ENCODE results near the gene CPT2.

Gene CPT2

DNA sequence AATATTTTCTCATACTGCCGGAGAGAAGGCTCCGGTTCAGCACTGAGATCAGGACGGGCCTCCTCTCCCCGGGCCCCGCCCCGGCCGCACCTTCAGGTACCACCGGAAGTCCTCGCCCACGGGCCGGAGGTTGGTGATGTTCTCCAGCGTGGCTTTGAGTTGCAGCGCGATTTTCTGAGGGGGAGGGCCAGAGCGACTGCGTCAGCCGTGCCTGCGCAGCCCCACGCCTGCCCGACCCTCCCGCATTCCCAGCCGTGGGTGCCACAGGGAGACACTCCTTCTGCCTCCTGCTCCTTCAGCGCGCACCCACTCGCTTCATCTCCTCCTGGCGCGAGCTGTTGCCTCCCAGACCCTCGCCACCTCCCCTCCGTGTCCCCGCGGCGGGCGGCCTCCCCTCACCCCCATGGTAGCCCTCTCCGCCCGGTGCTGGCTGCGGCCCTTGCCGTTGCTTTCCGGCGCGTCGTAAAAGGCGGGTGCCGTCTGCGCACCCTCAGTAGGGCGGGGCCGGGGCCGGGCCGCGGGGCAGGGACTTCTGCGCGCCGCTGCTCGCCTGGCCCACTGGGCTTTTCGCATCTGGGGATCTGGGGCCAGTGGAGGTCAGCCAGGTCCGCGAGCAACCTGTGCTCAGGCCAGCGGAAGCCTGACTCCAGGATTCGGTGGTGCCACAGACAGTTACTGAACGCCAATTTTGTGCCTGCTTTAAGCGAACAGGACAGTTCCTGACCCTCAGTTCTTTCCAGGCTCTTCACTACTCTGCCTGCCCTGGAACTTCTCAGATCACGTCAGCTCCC is 23.7 kb downstream of the CPT2 start, which contains the start of gene CZIB:
Gene CZIB (minus strand): TSS at position 464 of the 791 bp plus-strand sequence. CDS start 59 bp downstream, at position 405.
- Histone ChIP-seq H3K4me1 (ENCODE audit: control insufficient read depth in 1 of 2, insufficient read depth in 1 of 2, low read depth in 1 of 2, low read length in 1 of 2) (peaks cover 29 to 30% of the 10 kb centered on the region in 2 experiments), H3K27ac (peak within 1 kb of the TSS; percentile 80), H3K27me3 (no peaks in the 10 kb centered on the region), H3K4me3 (ENCODE audit: low read depth in 1 of 2, low read length in 1 of 2) (peak within 1 kb of the TSS; percentile 80 to 95), H3K36me3 (no peaks in the 10 kb centered on the region), H3K9me3 (no peaks in the 10 kb centered on the region)
- TF ChIP-seq, protein P1, sequence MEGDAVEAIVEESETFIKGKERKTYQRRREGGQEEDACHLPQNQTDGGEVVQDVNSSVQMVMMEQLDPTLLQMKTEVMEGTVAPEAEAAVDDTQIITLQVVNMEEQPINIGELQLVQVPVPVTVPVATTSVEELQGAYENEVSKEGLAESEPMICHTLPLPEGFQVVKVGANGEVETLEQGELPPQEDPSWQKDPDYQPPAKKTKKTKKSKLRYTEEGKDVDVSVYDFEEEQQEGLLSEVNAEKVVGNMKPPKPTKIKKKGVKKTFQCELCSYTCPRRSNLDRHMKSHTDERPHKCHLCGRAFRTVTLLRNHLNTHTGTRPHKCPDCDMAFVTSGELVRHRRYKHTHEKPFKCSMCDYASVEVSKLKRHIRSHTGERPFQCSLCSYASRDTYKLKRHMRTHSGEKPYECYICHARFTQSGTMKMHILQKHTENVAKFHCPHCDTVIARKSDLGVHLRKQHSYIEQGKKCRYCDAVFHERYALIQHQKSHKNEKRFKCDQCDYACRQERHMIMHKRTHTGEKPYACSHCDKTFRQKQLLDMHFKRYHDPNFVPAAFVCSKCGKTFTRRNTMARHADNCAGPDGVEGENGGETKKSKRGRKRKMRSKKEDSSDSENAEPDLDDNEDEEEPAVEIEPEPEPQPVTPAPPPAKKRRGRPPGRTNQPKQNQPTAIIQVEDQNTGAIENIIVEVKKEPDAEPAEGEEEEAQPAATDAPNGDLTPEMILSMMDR (IDR thresholded peaks at IDR 0.05), result peak; percentile 28

DNA sequence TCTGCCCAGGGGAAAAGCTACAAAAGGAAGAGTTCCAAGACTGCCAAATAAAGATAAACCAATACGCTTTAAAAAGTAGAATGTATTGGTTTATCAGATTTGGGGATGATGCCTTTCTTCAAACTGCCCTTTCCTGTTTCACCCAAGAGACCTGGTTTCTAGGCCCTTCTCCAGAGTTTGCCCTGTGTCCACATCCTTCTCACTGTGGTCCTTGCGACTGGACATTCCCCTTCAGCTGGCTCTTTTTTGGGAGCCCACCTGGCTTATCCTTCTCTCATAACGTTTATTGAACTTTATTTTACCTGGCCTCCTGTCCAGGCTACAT is 24.3 kb downstream of the CPT2 start:
- H3K9me3 ChIP-seq, result no peaks in the 10 kb centered on the region
- no peaks in the 10 kb centered on the region for H3K36me3 ChIP-seq
- H3K4me1 ChIP-seq (ENCODE audit: control insufficient read depth in 1 of 2, insufficient read depth in 1 of 2, low read depth in 1 of 2, low read length in 1 of 2), result peaks cover 26 to 27% of the 10 kb centered on the region in 2 experiments
- H3K27me3 ChIP-seq, result no peaks in the 10 kb centered on the region
- peak overlapping the region; percentile 80 for H3K27ac ChIP-seq
- TF ChIP-seq, protein P1 (IDR thresholded peaks at IDR 0.05), result no peak
- peak overlapping the region; percentile 80 to 95 for H3K4me3 ChIP-seq (ENCODE audit: low read depth in 1 of 2, low read length in 1 of 2)

GRCh38 chr1:53237638-53238037 is 41.0 kb downstream of the CPT2 start:
- Histone ChIP-seq H3K36me3 (peaks cover 32% of the 10 kb centered on the region), H3K27ac (peak overlapping the region; percentile 84)
- TF ChIP-seq, protein P1 (IDR thresholded peaks at IDR 0.05), result no peak

DNA sequence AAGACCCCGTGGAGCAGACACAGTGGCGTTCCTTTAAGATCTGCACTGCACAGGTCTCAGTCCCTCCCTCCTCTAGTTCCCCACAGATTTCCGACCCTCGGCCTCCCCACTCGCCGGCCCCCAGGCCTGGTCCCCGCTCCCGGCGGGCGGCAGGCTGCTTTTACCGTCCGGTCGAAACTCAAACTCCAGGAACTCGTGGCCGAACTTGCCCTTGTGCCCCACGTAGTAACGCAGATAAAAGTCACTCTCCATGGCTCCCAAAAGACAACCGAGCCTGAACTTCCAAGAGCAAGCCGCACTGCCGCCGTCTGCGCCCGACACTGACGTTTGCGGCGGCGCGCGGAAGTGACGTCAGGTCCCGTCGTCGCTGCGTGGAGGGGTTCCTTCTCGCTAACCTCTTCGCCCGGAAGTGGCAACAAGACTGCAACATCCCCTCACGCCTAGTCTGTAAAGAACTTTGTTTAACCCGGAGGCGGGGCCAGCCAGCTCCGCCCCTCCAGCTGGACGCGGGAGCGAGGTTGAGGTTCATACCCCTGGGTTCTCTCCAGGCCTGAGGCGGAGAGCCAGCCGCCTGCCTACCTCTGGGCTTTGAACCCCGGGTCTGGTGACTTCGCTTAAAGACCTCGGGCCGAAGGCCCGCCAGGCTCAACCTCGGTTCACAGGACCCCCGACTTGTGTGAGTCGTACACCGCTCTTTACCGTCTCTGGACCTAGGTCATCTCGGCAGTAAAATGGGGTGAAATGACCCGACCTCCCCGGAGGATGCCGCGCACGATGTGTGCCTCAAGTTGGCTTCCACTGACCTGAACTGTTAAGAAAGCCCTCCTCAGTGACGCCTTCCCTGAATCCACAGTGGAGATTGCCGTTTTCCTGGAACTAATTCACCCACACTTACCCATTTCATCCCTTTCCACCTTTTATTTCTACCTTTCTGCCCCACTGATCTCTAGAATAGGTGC is 41.9 kb downstream of the CPT2 start, which contains the start of gene MAGOH:
Gene MAGOH (minus strand): TSS at position 322 of the 959 bp plus-strand sequence. CDS start 70 bp downstream, at position 252.
- peaks cover 24% of the 10 kb centered on the region for H3K36me3 ChIP-seq
- TF ChIP-seq, protein P1 (IDR thresholded peaks at IDR 0.05), result peak; percentile 30
- no peaks in the 10 kb centered on the region for H3K9me3 ChIP-seq
- H3K27ac ChIP-seq, result peak within 1 kb of the TSS; percentile 84
- peak within 1 kb of the TSS; percentile 87 to 99 for H3K4me3 ChIP-seq (ENCODE audit: low read depth in 1 of 2, low read length in 1 of 2)
- peaks cover 7% of the 10 kb centered on the region for H3K27me3 ChIP-seq
- peaks cover 12 to 19% of the 10 kb centered on the region in 2 experiments for H3K4me1 ChIP-seq (ENCODE audit: control insufficient read depth in 1 of 2, insufficient read depth in 1 of 2, low read depth in 1 of 2, low read length in 1 of 2)

More at GRCh38 chr1:53237638-53238037, 41.0 kb downstream of the CPT2 start:
- Histone ChIP-seq H3K27me3 (peaks cover 7% of the 10 kb centered on the region), H3K9me3 (no peaks in the 10 kb centered on the region), H3K4me3 (ENCODE audit: low read depth in 1 of 2, low read length in 1 of 2) (peak overlapping the region; percentile 87 to 99), H3K4me1 (ENCODE audit: control insufficient read depth in 1 of 2, insufficient read depth in 1 of 2, low read depth in 1 of 2, low read length in 1 of 2) (peaks cover 12 to 19% of the 10 kb centered on the region in 2 experiments)

DNA sequence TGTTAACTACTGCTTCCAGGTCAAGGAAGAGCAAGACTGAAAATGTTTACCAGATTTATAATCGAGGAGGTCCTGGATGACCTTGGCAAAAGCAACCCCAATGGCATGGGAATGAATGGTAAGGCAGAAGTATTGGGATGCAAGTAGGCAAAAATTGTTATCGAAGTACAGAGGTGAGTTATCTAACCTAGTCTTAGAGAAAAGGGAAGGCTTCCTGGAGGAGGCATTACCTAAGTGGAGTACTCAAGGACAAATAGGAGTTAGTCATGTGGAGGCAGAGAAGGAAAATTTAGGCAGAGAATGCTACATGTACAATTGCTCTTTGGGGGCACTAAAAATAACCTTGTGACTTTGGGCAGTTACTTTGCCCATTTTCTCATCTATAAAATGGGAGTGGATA is 45.2 kb downstream of the CPT2 start:
- peaks cover 12 to 19% of the 10 kb centered on the region in 2 experiments for H3K4me1 ChIP-seq (ENCODE audit: control insufficient read depth in 1 of 2, insufficient read depth in 1 of 2, low read depth in 1 of 2, low read length in 1 of 2)
- no peak overlapping the region for H3K4me3 ChIP-seq (ENCODE audit: low read depth in 1 of 2, low read length in 1 of 2)
- TF ChIP-seq, protein P1 (IDR thresholded peaks at IDR 0.05), result no peak
- no peak overlapping the region for H3K27ac ChIP-seq
- H3K27me3 ChIP-seq, result peaks cover 7% of the 10 kb centered on the region
- H3K9me3 ChIP-seq, result no peaks in the 10 kb centered on the region
- no peaks in the 10 kb centered on the region for H3K36me3 ChIP-seq
